GM18870 (cell line): Measurements from ENCODE around the gene KCNK13.
"Not testable (repeated sequence)": the region's sequence is repeated elsewhere in the genome, so short reads cannot be mapped to it uniquely, and the experiment has no call there.

Source experiments
- ATAC-seq: cut with Tn5 transposase; IDR thresholded peaks from one replicate; pipeline ENCODE4 v1.9.1; 2021; ENCODE audit warnings: moderate library complexity; ENCODE audit not compliant: unreplicated experiment

The KCNK13 gene

DNA sequence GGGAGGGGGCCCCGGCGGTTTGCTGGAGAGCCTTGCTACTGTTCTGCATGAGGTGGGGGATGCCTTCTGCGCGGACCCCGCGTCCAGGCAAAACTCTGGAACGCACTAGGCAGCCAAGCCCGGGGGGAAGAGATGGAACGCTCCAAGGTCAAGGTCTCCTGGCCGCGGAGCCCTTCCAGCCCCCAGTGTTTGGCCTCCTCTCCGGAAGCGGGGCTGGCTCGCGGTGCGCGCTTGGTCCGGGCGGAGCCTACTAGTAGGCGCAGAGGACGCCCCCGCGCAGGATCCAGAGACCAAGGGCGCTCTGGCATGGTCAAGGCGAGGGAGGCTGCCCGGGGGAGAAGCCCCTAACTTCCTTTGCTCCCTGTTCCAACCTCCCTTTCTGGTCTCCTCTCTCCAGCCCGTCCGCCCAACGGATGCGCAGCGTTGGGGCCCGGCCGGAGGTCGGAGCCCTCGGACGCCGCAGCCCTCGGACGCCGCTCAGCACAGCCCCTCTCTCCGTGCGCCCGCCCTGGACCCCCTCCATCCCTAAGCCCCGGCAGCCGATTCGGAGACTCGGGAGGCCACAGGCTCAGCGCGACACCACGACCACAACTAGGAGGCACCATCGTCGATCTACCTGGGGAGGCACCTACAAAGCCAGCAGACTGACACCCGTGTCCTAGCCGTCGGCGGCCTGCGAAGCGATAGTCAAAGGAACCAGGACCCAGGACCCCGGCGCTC is 669 bp upstream of the KCNK13 start:
- no peak for ATAC-seq

DNA sequence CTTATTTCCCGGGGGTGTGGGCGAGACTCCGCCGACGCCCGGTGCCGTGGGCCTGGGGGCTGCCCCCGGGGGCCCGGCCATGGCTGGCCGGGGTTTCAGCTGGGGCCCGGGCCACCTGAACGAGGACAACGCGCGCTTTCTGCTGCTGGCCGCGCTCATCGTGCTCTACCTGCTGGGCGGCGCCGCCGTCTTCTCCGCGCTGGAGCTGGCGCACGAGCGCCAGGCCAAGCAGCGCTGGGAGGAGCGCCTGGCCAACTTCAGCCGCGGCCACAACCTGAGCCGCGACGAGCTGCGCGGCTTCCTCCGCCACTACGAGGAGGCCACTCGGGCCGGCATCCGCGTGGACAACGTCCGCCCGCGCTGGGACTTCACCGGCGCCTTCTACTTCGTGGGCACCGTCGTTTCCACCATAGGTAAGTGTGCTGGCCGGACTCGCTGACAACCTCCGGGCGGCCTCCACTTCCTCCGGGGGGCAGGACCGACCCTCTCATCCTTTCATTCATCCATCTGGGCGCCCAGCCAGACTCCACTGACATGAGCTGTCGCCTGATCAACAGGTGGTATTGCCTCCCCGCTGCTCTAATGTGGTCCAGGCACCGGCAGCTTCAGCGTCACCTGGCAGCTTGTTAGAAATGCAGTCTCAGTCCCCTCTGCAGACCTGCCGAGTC is 467 bp downstream of the KCNK13 start:
- ATAC-seq = no peak

- no peak for ATAC-seq
Observed at GRCh38 chr14:90062822-90063539, 1.2 kb downstream of the KCNK13 start.

DNA sequence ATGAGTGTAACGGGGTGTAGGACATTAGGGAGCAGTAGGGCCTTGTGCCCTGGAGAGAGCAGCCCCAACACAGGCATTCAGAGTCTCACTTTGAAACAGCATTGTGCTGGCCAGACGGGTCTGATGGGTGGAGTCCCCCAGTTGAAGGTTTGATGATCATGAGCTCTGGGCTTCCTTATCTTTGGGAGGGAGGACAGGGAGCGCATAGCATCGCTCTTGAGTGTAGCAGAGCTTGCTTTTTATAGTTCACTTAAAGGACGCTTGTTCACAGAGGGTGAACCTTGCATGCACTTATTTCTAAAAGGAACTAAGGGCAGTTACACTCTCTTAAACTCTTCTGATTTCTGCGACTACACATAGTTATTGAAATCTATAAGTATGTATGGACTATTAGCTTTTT is 10.6 kb downstream of the KCNK13 start:
- no peak for ATAC-seq

- no peak for ATAC-seq
Observed at GRCh38 chr14:90079576-90079975, 17.8 kb downstream of the KCNK13 start.

GRCh38 chr14:90087433-90087832 is 25.6 kb downstream of the KCNK13 start:
- no peak for ATAC-seq

GRCh38 chr14:90088176-90088575 is 26.4 kb downstream of the KCNK13 start:
- ATAC-seq = no peak

GRCh38 chr14:90089486-90089885 is 27.7 kb downstream of the KCNK13 start:
- not testable (repeated sequence) for ATAC-seq

DNA sequence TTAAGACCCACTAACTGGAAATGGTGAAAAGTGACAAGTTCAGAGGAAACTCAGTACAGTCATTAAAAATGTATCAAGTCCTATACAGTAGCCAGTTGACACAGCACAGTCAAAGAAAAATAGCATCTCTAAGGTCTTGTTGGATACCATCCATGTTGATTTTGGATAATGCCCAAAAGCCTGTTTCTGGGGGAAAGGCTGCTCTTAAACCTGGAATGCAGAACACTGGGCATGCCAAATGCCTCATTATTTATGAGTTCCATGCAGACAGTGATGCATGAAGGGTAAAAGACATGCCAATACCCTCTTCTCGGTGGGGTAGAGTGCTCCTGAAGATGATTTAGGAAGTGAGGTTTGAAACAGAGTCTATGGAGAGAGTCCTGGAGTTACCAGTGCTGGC is 29.6 kb downstream of the KCNK13 start:
- ATAC-seq = no peak

DNA sequence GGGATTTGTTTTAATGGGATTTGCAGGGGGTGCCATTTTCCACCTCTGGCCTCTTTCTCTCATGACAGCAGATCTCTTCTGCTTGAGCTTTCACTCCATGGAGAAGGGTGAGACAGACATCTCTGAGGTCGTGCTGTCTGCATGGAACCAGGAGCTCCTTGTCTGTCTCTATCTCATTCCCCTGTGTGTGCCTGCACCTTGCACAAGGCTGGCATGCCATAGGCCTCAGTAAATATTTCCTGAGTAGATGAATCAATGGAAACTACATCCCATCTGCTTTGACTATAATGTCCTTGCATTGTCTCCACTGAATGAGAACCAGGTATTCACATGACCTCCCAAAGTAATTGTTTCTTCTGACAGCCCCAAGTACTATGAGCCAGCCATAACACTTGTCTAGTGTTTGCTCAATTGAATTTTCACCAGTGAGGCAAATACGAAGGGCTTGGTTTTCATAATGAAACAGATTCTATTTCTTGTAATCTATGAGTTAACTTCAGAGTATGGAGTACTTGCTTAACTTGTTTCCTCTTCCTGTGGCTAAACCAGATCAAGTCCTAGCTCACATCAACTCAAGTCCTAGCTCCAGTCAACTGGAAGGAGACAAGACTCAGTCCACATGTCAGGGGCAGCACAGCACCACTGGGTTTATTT is 32.3 kb downstream of the KCNK13 start:
- no peak for ATAC-seq

- ATAC-seq = no peak
Observed at GRCh38 chr14:90095096-90095495, 33.3 kb downstream of the KCNK13 start.

DNA sequence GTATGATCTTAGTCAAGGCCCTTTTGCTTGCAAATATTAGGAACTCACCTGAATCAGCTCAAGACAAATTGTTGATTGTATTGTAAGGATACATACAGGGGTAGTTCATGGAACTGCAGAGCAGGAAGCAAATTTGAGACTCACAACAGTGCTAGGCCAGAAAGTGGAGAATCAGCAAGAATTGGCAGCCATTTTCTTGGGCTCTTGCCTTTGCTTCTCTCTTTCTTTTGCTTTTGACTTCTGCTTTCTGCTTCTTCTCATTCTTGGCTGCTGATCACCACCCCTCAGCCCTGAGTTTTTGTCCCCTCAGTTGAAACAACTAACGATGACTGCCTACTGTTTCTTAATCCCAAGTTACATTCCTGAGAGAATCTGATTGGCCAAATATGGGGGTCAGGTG is 34.8 kb downstream of the KCNK13 start:
- no peak for ATAC-seq

DNA sequence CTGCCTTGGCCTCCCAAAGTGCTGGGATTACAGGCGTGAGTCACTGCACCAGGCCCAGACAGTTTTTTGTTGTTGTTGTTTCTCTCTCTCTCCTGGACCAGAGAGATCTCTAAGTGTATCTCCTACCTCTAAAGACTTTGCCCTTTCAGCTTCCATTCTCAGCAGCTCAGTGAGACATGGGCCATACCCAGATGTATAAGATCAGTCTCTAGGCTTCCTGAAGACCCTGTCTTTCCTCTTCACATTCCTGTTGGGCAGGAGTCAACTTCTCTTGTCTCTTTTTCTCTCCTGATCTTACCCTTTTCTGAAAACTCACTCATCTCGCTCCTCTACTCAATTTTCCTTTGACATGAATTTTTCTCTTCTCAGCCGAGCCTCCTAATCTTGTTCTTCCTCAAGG is 42.0 kb downstream of the KCNK13 start:
- ATAC-seq = no peak

DNA sequence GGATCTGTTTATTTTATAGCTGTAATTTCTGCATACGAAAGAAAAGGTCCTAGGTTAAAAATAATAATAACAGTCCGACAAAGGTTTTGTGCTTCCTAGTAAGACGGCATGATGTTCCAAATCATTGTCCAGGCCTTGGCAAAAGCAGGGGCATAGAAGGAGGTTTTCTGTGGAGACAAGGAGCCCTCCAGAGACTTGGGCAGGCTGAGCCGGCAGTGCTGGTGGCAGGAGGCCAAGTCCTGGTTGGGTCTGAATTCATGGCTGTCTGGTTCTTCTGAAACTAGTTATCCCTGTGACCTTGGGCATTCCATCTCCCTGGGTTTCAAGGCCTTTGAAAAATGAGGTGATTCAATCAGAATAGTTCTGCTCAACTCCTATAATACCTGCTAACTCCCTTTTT is 44.0 kb downstream of the KCNK13 start:
- no peak for ATAC-seq

GRCh38 chr14:90107789-90108188 is 46.0 kb downstream of the KCNK13 start:
- ATAC-seq = no peak

- ATAC-seq = no peak
Observed at GRCh38 chr14:90109858-90110257, 48.1 kb downstream of the KCNK13 start.

GRCh38 chr14:90111895-90112534 is 50.2 kb downstream of the KCNK13 start:
- ATAC-seq = no peak

DNA sequence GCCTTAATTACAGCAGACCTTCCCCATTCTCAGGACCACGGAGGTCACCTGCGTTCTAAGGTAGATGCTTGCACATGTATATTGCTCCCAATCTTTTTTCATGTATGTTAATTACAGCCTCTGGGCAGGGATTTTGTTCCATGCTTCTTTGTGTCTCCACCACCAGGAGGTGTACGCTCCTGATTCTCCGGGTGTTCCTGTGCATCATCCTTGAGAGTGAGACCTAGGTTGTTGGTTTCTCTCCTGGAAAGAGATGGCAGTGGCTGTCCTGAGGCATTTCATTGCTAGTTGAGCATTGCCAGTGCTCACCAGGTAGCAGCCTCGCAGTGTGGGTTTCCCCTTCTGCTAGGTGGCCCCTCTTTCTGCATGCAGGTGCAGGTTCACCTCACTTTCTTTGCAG is 52.8 kb downstream of the KCNK13 start:
- ATAC-seq = no peak

DNA sequence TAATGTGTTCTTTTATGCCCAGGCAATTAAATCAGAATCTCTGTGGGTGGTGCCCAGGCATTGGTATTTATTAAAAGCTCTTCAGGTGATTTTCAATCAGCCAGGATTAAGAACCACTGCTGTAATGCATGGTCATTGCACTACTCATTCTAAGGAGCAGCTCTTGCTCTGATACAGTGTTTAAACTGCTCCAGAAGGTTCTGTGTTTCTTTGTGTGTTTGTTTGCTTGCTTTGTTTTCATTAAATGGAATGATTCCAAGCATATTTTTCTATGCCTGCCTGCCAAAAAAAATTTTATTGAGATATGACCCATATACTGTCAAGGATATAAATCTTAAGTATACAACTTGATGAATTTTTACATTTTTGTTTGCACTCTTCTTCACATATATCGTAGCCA is 54.0 kb downstream of the KCNK13 start:
- no peak for ATAC-seq

DNA sequence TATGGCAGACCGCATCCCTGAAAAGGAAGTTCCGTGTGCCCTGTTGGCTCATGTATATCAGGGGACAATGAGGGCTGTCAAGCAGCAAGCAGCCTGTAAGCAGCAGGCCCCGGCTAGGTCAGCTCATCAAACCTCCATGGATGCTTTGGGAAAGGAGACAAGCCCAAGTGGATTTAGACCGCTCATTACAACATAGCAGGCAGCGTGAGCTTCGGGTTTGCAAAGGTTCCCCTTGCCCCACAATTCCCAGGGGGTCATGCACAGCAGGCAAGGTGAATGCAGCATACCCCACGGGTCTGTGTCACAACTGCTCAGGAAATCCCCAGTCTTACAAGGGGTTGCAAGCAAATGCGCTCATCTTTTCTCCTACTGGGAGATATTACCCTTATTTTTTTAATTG is 54.6 kb downstream of the KCNK13 start:
- no peak for ATAC-seq

DNA sequence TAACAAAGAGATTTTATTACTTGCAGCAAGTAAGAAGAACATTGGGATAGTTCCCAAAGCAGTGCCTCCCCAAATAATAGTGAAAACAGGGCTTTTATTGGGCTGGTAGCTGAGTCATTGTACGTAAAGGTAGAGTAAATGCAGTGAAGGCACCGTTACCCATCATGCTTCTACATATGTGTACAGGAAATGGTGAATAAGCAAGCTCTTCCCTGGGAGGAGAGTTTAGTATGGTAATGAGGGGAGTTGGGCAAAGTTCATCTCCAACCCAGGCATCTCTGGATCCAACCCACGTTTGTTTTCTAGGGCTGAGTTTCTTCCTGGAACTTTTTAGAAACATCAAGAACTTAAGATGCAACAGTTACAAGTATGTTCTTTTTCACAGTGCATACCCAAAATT is 56.2 kb downstream of the KCNK13 start:
- no peak for ATAC-seq
